ENCODE results near the gene TRNP1. TPM values are rescaled to one million over a fixed set of nuclear protein-coding genes. Genes with fewer than 3 reads are reported as not detected.

The TRNP1 gene
- total RNA-seq, 1 experiment from 2014 or later: 7.9 TPM

DNA sequence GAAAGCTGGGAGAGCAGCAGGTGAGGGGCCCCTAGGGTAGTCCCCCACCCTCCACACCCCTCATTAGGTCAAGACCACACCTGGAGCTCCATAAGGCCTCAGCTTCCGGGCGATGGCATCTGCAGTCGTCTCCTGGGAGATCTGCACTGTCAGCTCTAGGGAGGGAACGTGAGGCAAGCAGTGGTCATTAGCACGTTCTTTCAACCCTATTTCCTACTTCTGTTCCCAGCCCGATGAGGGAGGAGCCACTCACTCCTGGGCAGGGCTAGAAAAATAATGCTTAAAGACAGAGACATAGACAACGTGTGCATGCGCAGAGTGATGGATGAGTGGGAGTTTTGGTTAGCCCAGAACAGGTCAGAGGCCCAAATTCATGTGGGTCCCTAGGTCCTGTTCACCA lies 42.9 kb upstream of the TRNP1 start:
- CTCF ChIA-PET: no interaction called here
- Histone ChIP-seq H3K36me3 (ENCODE audit: low read depth) (0 out of 2 replicates have a peak, but pooled peaks cover 3% of the 10 kb centered on the region), H2AFZ (no peak overlapping the region), H3K27ac (no peak overlapping the region), H3K27me3 (ENCODE audit: insufficient read depth, low read depth) (no peaks in the 10 kb centered on the region), H3K9me2 (ENCODE audit: insufficient read depth) (no peaks in the 10 kb centered on the region), H3K4me2 (no peak overlapping the region), H3F3A (ENCODE audit: insufficient read depth, low read depth) (peaks cover 39% of the 10 kb centered on the region; the same call in 1 of the 2 replicates), H3K9me3 (ENCODE audit: insufficient read depth, low read depth) (no peaks in the 10 kb centered on the region), H3K79me2 (ENCODE audit: low read depth) (no peaks in the 10 kb centered on the region), H3K4me1 (replicated peaks; ENCODE audit: insufficient read depth) (no peaks in the 10 kb centered on the region), H3K4me3 (no peak overlapping the region), H4K20me1 (ENCODE audit: insufficient read depth) (no peaks in the 10 kb centered on the region)
- no TSS peak for BruUV-seq (replicated peaks)
- no peak for DNase-seq
- intact Hi-C loops (cut with micrococcal nuclease; ENCODE audit: unreplicated experiment): no loop called here
- POLR2A ChIA-PET (ENCODE audit: unreplicated experiment): no interaction called here
- TF ChIP-seq CTCF (conservative IDR thresholded peaks at IDR 0.05) (no peak), EZH2 (IDR thresholded peaks at IDR 0.05; ENCODE audit: low read depth) (no peak)

- no peak for DNase-seq
- H3K4me2 ChIP-seq: no peak overlapping the region
- no peak for TF ChIP-seq CTCF (conservative IDR thresholded peaks at IDR 0.05)
- TF ChIP-seq EZH2 (IDR thresholded peaks at IDR 0.05; ENCODE audit: low read depth): no peak
- no peaks in the 10 kb centered on the region for H3K79me2 ChIP-seq (ENCODE audit: low read depth)
- no peaks in the 10 kb centered on the region for H3K27me3 ChIP-seq (ENCODE audit: insufficient read depth, low read depth)
- H4K20me1 ChIP-seq (ENCODE audit: insufficient read depth): no peaks in the 10 kb centered on the region
- H3K4me1 ChIP-seq (replicated peaks; ENCODE audit: insufficient read depth): no peaks in the 10 kb centered on the region
- H3F3A ChIP-seq (ENCODE audit: insufficient read depth, low read depth): peaks cover 34% of the 10 kb centered on the region; the same call in 1 of the 2 replicates
- ChIA-PET POLR2A (ENCODE audit: unreplicated experiment) (no interaction called here), CTCF (no interaction called here)
- no peak overlapping the region for H2AFZ ChIP-seq
- intact Hi-C loops (cut with micrococcal nuclease; ENCODE audit: unreplicated experiment): no loop called here
- H3K9me3 ChIP-seq (ENCODE audit: insufficient read depth, low read depth): no peaks in the 10 kb centered on the region
- H3K9me2 ChIP-seq (ENCODE audit: insufficient read depth): no peaks in the 10 kb centered on the region
- 0 out of 2 replicates have a peak, but pooled peaks cover 3% of the 10 kb centered on the region for H3K36me3 ChIP-seq (ENCODE audit: low read depth)
- no peak overlapping the region for H3K4me3 ChIP-seq
- no TSS peak for BruUV-seq (replicated peaks)
- H3K27ac ChIP-seq: no peak overlapping the region
Measured at GRCh38 chr1:26951216-26951615, 42.3 kb upstream of the TRNP1 start.

DNA sequence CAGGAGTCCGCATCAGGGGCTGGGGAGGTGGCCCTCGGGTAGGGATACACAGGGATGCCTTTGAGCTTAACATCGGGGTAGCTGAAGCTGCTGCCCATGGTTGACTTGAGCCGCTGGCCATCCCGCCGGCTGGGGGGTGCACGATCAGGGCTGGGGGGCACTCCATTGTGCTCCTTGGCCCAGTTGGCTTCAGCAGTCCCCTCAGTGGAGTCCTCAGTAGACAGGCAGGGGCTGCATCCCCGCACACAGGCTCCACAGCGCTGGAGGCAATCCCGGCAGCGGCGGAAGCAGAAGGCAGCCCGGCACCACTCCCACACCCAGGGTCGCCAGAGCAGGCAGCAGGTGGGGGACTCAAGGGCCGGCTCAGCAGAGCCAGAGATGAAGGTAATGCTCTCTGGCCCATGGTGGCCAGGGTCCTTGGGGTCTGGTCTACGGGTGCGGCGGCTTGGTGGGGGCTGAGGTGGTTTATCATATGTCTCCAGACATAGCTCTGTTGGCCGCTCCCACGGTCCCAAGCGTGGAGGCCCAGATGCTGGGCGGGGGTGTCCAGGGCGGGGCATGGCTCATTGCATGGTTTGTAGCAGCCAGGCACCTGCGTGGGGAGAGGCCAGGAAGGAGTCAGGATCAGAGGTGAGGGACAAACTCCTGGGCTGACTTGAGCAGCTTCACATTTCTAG lies 41.5 kb upstream of the TRNP1 start:
- Histone ChIP-seq H3K9me2 (ENCODE audit: insufficient read depth) (no peaks in the 10 kb centered on the region), H3F3A (ENCODE audit: insufficient read depth, low read depth) (peaks cover 27% of the 10 kb centered on the region; the same call in 1 of the 2 replicates), H2AFZ (no peak overlapping the region), H3K4me2 (no peak overlapping the region), H3K4me3 (no peak overlapping the region), H4K20me1 (ENCODE audit: insufficient read depth) (no peaks in the 10 kb centered on the region), H3K27me3 (ENCODE audit: insufficient read depth, low read depth) (no peaks in the 10 kb centered on the region), H3K4me1 (replicated peaks; ENCODE audit: insufficient read depth) (no peaks in the 10 kb centered on the region), H3K79me2 (ENCODE audit: low read depth) (no peaks in the 10 kb centered on the region), H3K27ac (no peak overlapping the region), H3K9me3 (ENCODE audit: insufficient read depth, low read depth) (no peaks in the 10 kb centered on the region), H3K36me3 (ENCODE audit: low read depth) (0 out of 2 replicates have a peak, but pooled peaks cover 3% of the 10 kb centered on the region)
- no TSS peak for BruUV-seq (replicated peaks)
- CTCF ChIA-PET: no interaction called here
- TF ChIP-seq EZH2 (IDR thresholded peaks at IDR 0.05; ENCODE audit: low read depth): no peak
- intact Hi-C loops (cut with micrococcal nuclease; ENCODE audit: unreplicated experiment): no loop called here
- DNase-seq: no peak
- POLR2A ChIA-PET (ENCODE audit: unreplicated experiment): no interaction called here

DNA sequence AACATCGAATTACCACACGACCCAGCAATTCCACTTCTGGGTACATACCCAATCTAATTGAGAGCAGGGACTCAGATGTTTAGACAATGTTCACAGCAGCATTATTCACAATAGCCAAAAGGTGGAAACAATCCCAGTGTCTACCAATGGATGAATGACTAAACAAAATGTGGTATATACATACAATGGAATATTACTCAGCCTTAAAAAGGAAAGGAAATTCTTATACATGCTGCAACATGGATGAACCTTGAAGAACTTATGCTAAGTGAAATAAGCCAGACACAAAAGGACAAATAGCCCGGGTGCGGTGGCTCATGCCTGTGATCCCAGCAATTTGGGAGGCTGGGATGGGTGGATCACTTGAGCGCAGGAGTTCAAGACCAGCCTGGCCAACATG lies 40.1 kb upstream of the TRNP1 start:
- ChIA-PET CTCF (no interaction called here), POLR2A (ENCODE audit: unreplicated experiment) (no interaction called here)
- intact Hi-C loops (cut with micrococcal nuclease; ENCODE audit: unreplicated experiment): no loop called here
- Histone ChIP-seq H2AFZ (no peak overlapping the region), H3K4me2 (no peak overlapping the region), H3K27me3 (ENCODE audit: insufficient read depth, low read depth) (no peaks in the 10 kb centered on the region), H3F3A (ENCODE audit: insufficient read depth, low read depth) (peaks cover 13% of the 10 kb centered on the region; the same call in 1 of the 2 replicates), H3K79me2 (ENCODE audit: low read depth) (peaks cover 2% of the 10 kb centered on the region), H4K20me1 (ENCODE audit: insufficient read depth) (no peaks in the 10 kb centered on the region), H3K27ac (no peak overlapping the region), H3K4me1 (replicated peaks; ENCODE audit: insufficient read depth) (no peaks in the 10 kb centered on the region), H3K9me2 (ENCODE audit: insufficient read depth) (no peaks in the 10 kb centered on the region), H3K36me3 (ENCODE audit: low read depth) (0 out of 2 replicates have a peak, but pooled peaks cover 3% of the 10 kb centered on the region), H3K4me3 (no peak overlapping the region), H3K9me3 (ENCODE audit: insufficient read depth, low read depth) (no peaks in the 10 kb centered on the region)
- TF ChIP-seq CTCF (conservative IDR thresholded peaks at IDR 0.05): no peak
- TF ChIP-seq EZH2 (IDR thresholded peaks at IDR 0.05; ENCODE audit: low read depth): no peak
- no TSS peak for BruUV-seq (replicated peaks)
- DNase-seq: no peak

All from PC-9 (cell line).